Gastroesophageal sphincter (tissue), 3 donors: ENCODE results near the gene PSMG1.

ENCODE experiments used
- CTCF ChIP-seq, 4 experiments: fragments of 200-600 bp in 2 of 4; fragments of 450-650 bp in 2 of 4; sonication (generic) in 1 of 4; IDR thresholded peaks; one replicate each; pipeline ENCODE4 v1.5.1; 2017 to 2019; ENCODE audit warnings: antibody characterized with exemption in 4 of 4, mild to moderate bottlenecking in 2 of 4, moderate library complexity in 2 of 4
- POLR2AphosphoS5 ChIP-seq: sonication (generic); formaldehyde crosslinking; IDR thresholded peaks from one replicate; pipeline ENCODE4 v1.6.1; 2017; ENCODE audit warnings: antibody characterized with exemption

GRCh38 chr21:39156024-39156423 lies 27.2 kb downstream of the PSMG1 start:
- no peak for TF ChIP-seq POLR2AphosphoS5
- TF ChIP-seq CTCF (IDR thresholded peaks at IDR 0.05), result no peak
